Transverse colon (tissue), 4 donors: Measurements from ENCODE around the gene TBL1X.

Experiments used
- EP300 ChIP-seq: sonication (generic); formaldehyde crosslinking; IDR thresholded peaks from one replicate; pipeline ENCODE4 v1.6.1; 2017; ENCODE audit warnings: antibody characterized with exemption, low read depth
- POLR2A ChIP-seq: fragments of 450-650 bp; IDR thresholded peaks from one replicate; pipeline ENCODE4 v1.6.1; 2016; ENCODE audit warnings: antibody characterized with exemption, mild to moderate bottlenecking, moderate library complexity
- POLR2AphosphoS5 ChIP-seq, 3 donors: sonication (generic); formaldehyde crosslinking; IDR thresholded peaks; one replicate each; pipeline ENCODE4 v1.6.1; 2016; ENCODE audit warnings: antibody characterized with exemption in 3 of 3
- TF ChIP-seq, protein P1 (sequence below), 5 experiments: fragments of 200-600 bp in 3 of 5; fragments of 450-650 bp in 2 of 5; sonication (generic) in 3 of 5; IDR thresholded peaks; 1 replicate in 2 of 5; 2 replicates in 3 of 5; pipeline ENCODE4 v1.5.1; 2016 to 2017; ENCODE audit warnings: antibody characterized with exemption in 5 of 5, inconsistent platforms in 3 of 5, mild to moderate bottlenecking in 2 of 5, moderate library complexity in 1 of 5

DNA sequence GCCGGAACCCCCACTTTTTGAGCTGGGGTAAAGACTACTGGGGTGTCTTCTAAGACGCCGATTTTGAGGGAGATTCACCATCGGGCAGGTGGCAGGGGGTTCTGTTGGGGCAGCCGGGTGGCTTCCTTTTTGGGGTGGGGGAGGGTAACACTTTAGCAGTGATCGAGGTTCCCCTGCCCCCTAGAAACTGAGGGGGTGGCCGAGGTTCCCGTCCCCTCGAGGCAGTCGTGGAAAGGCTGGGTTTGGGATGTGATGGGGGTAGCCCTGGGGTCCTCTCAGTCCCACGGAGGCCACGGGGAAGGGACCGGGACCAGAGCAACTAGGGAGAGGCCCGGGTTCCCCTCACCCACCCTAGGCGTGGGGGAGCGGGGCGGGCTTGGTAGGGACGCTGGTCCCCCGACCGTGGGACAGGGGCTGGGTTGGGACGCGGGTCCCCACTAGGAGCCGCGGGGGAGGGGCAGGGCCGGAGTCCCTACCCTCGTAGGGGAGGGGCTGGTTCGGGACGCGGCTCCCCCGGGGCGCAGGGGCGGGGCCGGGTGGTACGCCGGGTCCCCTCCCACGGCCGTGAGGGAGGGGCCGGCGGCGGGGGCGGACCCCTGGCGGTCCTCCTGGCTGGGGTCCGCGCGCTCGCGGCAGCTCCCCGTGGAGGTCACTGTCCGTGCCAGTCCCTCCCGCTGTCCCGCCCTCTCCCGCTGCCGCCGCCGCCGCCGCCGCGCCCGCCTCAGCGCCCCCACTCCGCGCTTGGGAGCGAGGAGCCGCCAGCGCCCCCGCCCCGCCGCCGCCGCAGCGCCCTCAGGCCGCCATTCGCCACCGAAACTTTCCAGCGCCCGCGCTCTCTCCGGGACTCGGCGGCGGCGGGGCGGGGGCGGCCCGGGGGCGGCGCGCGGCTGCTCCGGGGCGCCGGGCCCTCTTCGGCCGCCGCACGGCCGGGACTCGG, at the start of gene TBL1X:
- TF ChIP-seq, protein P1, sequence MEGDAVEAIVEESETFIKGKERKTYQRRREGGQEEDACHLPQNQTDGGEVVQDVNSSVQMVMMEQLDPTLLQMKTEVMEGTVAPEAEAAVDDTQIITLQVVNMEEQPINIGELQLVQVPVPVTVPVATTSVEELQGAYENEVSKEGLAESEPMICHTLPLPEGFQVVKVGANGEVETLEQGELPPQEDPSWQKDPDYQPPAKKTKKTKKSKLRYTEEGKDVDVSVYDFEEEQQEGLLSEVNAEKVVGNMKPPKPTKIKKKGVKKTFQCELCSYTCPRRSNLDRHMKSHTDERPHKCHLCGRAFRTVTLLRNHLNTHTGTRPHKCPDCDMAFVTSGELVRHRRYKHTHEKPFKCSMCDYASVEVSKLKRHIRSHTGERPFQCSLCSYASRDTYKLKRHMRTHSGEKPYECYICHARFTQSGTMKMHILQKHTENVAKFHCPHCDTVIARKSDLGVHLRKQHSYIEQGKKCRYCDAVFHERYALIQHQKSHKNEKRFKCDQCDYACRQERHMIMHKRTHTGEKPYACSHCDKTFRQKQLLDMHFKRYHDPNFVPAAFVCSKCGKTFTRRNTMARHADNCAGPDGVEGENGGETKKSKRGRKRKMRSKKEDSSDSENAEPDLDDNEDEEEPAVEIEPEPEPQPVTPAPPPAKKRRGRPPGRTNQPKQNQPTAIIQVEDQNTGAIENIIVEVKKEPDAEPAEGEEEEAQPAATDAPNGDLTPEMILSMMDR (IDR thresholded peaks at IDR 0.05), result no peak
- TF ChIP-seq EP300 (no peak), POLR2A (no peak), POLR2AphosphoS5 (IDR thresholded peaks at IDR 0.05) (no peak)
